Measurements from ENCODE around the gene EBF3. TPM values are rescaled to one million over a fixed set of nuclear protein-coding genes. Genes with fewer than 3 reads are reported as not detected.
A peak's percentile ranks its signal among the peaks of the same experiment; 100 is the strongest.

The EBF3 gene
- total and polyA plus RNA-seq, 11 donors: 3.6 to 8.8 (median 5.4) TPM

- Histone ChIP-seq H3K27ac (no peak overlapping the region), H3K9me3 (no peaks in the 10 kb centered on the region), H3K27me3 (no peaks in the 10 kb centered on the region), H3K4me1 (peaks cover 0 to 31% (median 12%) of the 10 kb centered on the region in 12 donors), H3K4me3 (no peak overlapping the region), H3K36me3 (no peaks in the 10 kb centered on the region)
- intact Hi-C loops (cut with DNase I): no loop called here
- TF ChIP-seq CTCF (IDR thresholded peaks at IDR 0.05) (no peak), POLR2A (IDR thresholded peaks at IDR 0.05) (no peak)
- ATAC-seq (no peak), DNase-seq (peak in 1 of 5 donors; percentile 10)
- WGBS, 4 donors: 66 to 77% (median 75%) methylated on average over 38 of the region's 38 CpGs
These were observed 65.3 kb downstream of the EBF3 start for GRCh38 chr10:129898706-129899268.

GRCh38 chr10:129897871-129898626, 66.0 kb downstream of the EBF3 start:
- Histone ChIP-seq H3K4me1 (peaks cover 0 to 38% (median 18%) of the 10 kb centered on the region in 12 donors), H3K36me3 (no peaks in the 10 kb centered on the region), H3K27me3 (no peaks in the 10 kb centered on the region), H3K27ac (no peak overlapping the region), H3K4me3 (no peak overlapping the region), H3K9me3 (no peaks in the 10 kb centered on the region)
- ATAC-seq: no peak
- intact Hi-C loops (cut with DNase I): no loop called here
- WGBS, 4 donors: 61 to 69% (median 65%) methylated on average over 15 of the region's 15 CpGs
- DNase-seq: peak in 1 of 5 donors; percentile 4
- no peak for TF ChIP-seq CTCF (IDR thresholded peaks at IDR 0.05)
- TF ChIP-seq POLR2A (IDR thresholded peaks at IDR 0.05): no peak

GRCh38 chr10:129896860-129897200, 67.2 kb downstream of the EBF3 start:
- 91 to 95% (median 94%) methylated on average over 4 to 11 of the region's 11 CpGs for WGBS, 4 donors
- no peaks in the 10 kb centered on the region for H3K27me3 ChIP-seq

More at GRCh38 chr10:129896860-129897200, 67.2 kb downstream of the EBF3 start:
- no peaks in the 10 kb centered on the region for H3K36me3 ChIP-seq
- TF ChIP-seq POLR2A (IDR thresholded peaks at IDR 0.05): no peak
- no peak for TF ChIP-seq CTCF (IDR thresholded peaks at IDR 0.05)
- DNase-seq (peak in 1 of 5 donors; percentile 13), ATAC-seq (no peak)
- H3K9me3 ChIP-seq: no peaks in the 10 kb centered on the region
- peaks cover 6 to 50% (median 28%) of the 10 kb centered on the region in 12 donors for H3K4me1 ChIP-seq
- H3K27ac ChIP-seq: no peak overlapping the region
- intact Hi-C loops (cut with DNase I): no loop called here
- no peak overlapping the region for H3K4me3 ChIP-seq
